NAMALWA (cell line): Measurements from ENCODE around the gene CAB39.
A peak's percentile ranks its signal among the peaks of the same experiment; 100 is the strongest.

ENCODE experiments used
- DNase-seq: peaks from one replicate; pipeline ENCODE4 v3.0.0-alpha.2; 2015; ENCODE audit warnings: low spot score

Gene CAB39

GRCh38 chr2:230712443-230713330 is at the start of gene CAB39:
TSS of gene CAB39 (plus strand) at chr2:230712842. CDS start at chr2:230760002, 47,160 bp downstream.
- peak; percentile 96 for DNase-seq

DNA sequence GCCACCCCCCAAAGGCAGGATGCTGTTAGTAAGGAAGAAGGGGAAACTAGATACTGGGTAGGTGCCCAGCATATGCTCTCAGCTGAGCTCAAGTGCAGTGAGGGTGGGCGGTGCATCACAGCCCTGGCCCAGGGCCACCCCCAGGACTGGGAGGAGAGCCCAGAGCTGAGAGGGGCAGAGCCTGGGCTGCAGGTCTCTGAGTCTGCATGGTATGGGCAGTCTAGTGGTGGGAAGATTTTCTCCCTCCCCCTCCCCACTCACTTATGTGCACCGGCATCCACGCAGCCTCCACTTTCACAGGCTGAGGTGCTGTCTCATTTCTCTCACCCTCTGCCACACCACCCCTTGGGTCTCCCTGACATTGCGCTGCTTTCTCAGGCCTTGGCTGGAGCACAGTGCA is 48.5 kb upstream of the CAB39 start:
- DNase-seq = no peak

- no peak for DNase-seq
Observed at GRCh38 chr2:230664844-230665243, 47.8 kb upstream of the CAB39 start.

DNA sequence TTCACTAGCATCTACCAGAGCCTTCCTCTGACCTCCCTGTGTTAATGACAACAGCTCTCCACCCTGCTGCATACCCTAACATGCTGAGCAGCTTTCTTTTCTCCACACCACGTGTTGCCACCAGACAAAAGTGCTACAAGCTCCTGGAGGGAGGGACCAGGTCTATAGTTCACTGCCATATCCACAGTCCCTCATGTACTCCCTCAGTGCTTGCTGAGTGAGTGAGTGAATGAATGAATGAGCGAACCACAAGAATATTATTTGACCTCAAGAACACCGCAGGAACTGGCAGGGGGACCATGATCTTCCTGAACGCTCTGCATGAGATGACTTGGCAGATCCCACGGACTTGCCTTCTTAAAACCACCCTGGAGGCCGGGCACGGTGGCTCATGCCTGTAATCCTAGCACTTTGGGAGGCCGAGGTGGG is 47.4 kb upstream of the CAB39 start:
- DNase-seq = no peak

- DNase-seq = no peak
Observed at GRCh38 chr2:230666446-230666845, 46.2 kb upstream of the CAB39 start.

DNA sequence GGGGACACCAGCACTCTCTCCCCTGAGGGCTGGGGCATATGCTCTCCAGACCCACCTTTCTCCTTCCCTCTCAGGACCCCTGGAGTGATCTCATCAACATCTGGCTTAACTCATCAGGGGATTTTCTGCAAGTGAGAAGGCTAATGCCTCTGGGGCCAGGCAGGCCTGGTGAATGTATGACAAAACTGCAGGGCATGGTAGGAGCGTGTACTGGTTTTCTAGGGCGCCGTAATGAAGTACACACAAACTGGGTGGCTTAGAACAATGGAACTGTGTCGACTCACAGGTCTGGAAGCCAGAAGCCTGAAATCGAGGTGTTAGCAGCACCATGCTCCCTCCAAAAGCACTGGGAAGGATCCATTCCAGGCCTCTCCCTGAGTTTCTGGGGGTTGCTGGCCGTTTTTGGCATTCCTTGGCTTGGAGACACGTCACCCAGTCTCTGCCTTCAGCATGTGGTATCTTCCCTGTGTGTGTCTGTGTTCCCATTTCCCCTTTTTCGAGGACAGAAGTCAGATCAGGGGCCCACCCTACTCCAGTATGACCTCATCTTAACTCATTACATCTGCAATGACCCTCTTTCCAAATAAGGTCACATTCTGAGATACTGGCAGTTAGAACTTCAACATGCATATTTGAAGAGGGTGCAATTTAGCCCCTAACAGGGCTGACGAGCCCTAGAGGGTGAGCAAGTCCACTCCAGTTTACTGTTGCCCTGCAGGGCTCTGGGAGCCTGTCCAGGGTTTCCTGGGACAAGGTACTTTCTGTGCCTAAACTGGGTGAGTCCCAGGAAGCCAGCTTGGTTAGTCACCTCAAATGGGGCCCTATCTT is 45.5 kb upstream of the CAB39 start:
- DNase-seq = peak; percentile 9

DNA sequence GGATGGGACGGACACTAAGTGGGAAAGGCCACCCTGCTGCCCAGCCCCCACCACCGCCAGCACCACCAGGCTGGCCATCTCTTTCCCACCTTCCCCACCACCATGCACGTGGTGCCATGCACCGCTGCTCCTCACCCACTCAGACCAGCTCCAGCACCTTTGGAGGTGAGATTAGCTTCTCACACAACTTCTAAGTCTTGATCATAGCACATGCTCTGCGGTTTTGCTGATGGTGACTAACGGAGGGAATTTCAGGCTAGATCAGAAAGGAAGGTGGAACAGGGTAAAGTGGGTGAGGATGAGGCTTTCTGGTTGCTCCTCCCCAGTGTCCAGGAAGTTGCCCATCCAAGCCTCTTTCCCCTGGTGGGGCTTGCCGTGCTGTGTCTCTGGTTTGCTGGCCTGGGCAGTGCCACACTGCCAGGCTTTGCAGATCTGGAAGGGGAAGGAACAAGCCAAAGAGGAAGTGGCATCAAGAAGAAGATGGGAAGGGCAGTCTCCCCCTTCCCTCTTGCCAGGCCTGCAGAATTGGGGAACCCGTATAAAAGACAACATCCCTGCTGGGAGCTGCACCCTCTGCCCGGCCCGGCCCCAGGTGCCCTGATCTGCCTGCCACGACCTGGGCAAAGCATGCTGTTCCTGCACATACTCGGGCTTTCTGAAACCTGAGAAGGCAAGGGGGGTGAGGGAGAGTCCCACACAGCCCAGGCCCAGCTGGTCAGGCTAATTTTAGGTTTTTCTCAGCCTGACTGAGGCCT is 44.3 kb upstream of the CAB39 start:
- DNase-seq = peak; percentile 9

GRCh38 chr2:230668939-230669303 is 43.7 kb upstream of the CAB39 start:
- DNase-seq = no peak

DNA sequence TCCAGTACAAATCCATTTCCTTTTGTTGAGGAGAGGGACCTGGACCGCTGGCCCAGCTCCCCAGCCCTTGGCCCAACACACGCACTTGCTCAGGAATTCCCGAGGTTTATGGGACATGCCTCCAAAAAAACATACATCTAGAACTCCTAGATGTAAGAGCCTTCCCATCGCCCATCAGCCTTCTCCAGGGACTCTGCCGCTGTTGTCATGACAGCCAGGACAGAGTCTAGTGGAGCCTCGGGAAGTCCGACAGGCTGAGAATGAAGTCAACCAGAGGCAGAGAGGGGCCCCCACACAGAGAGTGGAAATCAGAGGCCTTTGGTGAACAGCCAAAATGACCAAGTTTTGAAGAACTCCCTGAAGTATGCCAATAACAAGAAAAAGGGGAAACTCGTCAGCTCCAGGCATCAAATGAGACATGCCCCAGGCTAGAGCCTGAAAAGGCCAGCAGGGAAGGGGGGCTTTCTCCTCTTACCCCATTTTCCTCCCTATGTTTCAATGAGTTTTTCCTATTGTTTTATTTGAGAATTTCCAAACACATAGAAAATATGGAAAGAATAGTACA is 43.2 kb upstream of the CAB39 start:
- no peak for DNase-seq

DNA sequence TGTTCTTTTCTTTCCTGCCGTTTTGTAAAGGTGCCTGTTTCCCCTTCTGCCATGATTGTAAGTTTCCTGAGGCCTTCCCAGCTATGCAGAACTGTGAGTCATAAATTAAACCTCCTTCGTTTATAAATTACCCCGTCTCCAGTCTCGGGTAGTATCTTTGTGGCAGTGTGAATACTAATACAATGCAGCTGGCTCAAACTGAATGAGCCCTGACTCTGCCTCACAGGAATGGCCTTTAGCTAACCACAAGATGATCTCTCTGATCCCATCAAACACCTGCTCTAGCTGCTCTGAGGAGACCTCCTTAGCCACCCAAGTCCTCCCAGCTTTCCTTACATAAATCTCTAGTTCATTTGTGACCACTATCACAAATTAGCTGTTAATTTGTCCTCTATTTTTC is 41.5 kb upstream of the CAB39 start:
- no peak for DNase-seq

GRCh38 chr2:230672836-230673235 is 39.8 kb upstream of the CAB39 start:
- no peak for DNase-seq

GRCh38 chr2:230674401-230674800 is 38.2 kb upstream of the CAB39 start:
- DNase-seq = no peak

GRCh38 chr2:230674966-230675672 is 37.5 kb upstream of the CAB39 start:
- no peak for DNase-seq

- DNase-seq = no peak
Observed at GRCh38 chr2:230676546-230676945, 36.1 kb upstream of the CAB39 start.

GRCh38 chr2:230677201-230677946 is 35.3 kb upstream of the CAB39 start:
- no peak for DNase-seq

- no peak for DNase-seq
Observed at GRCh38 chr2:230678018-230678417, 34.6 kb upstream of the CAB39 start.

- no peak for DNase-seq
Observed at GRCh38 chr2:230678451-230678850, 34.2 kb upstream of the CAB39 start.

GRCh38 chr2:230680463-230681170 is 32.0 kb upstream of the CAB39 start:
- DNase-seq = no peak

DNA sequence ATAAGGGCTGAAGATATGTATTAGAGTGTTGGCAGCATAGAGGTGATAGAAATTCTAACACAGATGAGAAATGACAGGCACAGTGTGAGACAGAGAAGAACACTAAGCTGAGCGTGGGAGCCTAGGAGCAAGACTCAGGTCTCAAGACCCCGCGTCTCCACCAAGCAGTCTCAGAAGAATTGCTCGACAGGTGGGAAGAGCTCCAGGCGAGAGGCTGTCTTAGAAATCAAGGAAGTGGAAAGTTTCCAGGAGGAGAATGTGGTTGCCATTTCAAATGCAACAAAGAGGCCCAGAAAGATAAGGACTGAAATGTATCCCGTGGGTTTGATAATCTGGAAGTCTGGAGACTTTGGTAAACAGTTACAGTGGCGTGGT is 31.5 kb upstream of the CAB39 start:
- no peak for DNase-seq

- no peak for DNase-seq
Observed at GRCh38 chr2:230682546-230682945, 30.1 kb upstream of the CAB39 start.
